ENCODE data around the gene MUC20.

DNA sequence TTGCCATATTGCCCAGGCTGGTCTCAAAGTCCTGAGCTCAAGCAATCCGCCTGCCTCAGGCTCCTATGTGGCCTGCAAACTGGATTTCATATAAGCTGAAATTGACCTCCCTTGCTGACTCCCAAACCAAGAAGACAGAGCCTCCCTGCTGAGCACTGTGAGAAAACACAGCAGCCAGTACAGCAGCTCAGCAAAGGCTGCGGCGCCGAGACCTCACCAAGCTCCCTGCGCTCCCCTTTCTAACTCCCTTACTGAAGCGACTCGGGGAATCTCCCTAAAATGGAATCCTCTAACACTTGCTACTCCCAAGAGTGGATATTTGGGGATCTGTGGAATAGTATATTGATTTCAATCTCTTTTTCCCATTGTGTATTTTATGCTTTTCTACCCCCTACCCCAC, 34.6 kb downstream of the MUC20 start:
- TF ChIP-seq, protein P1, sequence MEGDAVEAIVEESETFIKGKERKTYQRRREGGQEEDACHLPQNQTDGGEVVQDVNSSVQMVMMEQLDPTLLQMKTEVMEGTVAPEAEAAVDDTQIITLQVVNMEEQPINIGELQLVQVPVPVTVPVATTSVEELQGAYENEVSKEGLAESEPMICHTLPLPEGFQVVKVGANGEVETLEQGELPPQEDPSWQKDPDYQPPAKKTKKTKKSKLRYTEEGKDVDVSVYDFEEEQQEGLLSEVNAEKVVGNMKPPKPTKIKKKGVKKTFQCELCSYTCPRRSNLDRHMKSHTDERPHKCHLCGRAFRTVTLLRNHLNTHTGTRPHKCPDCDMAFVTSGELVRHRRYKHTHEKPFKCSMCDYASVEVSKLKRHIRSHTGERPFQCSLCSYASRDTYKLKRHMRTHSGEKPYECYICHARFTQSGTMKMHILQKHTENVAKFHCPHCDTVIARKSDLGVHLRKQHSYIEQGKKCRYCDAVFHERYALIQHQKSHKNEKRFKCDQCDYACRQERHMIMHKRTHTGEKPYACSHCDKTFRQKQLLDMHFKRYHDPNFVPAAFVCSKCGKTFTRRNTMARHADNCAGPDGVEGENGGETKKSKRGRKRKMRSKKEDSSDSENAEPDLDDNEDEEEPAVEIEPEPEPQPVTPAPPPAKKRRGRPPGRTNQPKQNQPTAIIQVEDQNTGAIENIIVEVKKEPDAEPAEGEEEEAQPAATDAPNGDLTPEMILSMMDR (IDR thresholded peaks at IDR 0.05 in 2 of 3, conservative IDR thresholded peaks at IDR 0.05 in 1 of 3; ENCODE audit: insufficient read depth in 2 of 3, low read depth in 1 of 3, low read length in 3 of 3), result no peak
- TF ChIP-seq, protein P2, sequence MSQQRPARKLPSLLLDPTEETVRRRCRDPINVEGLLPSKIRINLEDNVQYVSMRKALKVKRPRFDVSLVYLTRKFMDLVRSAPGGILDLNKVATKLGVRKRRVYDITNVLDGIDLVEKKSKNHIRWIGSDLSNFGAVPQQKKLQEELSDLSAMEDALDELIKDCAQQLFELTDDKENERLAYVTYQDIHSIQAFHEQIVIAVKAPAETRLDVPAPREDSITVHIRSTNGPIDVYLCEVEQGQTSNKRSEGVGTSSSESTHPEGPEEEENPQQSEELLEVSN (IDR thresholded peaks at IDR 0.05; ENCODE audit: borderline replicate concordance in 1 of 2, extremely low read depth in 1 of 2, insufficient read depth in 1 of 2, insufficient read length in 1 of 2, low read depth in 1 of 2, low read length in 1 of 2, poor library complexity in 1 of 2, severe bottlenecking in 1 of 2), result no peak
- TF ChIP-seq GABPA (tag; conservative IDR thresholded peaks at IDR 0.05; ENCODE audit: low read depth), result no peak
- no peak for TF ChIP-seq CEBPB (tag; IDR thresholded peaks at IDR 0.05)
- no peak for TF ChIP-seq MYC (IDR thresholded peaks at IDR 0.05; ENCODE audit: low read depth, low read length)
- TF ChIP-seq MYC (CRISPR knock-in tag; IDR thresholded peaks at IDR 0.05; ENCODE audit: borderline replicate concordance, low read depth), result no peak
- TF ChIP-seq MTF1 (CRISPR knock-in tag; IDR thresholded peaks at IDR 0.05; ENCODE audit: borderline replicate concordance), result no peak
- TF ChIP-seq EZH2 (IDR thresholded peaks at IDR 0.05; ENCODE audit: borderline replicate concordance, low read depth, low read length), result no peak
- TF ChIP-seq SAFB (IDR thresholded peaks at IDR 0.05; ENCODE audit: borderline replicate concordance, low read depth, low read length), result no peak
- TF ChIP-seq, protein P3, sequence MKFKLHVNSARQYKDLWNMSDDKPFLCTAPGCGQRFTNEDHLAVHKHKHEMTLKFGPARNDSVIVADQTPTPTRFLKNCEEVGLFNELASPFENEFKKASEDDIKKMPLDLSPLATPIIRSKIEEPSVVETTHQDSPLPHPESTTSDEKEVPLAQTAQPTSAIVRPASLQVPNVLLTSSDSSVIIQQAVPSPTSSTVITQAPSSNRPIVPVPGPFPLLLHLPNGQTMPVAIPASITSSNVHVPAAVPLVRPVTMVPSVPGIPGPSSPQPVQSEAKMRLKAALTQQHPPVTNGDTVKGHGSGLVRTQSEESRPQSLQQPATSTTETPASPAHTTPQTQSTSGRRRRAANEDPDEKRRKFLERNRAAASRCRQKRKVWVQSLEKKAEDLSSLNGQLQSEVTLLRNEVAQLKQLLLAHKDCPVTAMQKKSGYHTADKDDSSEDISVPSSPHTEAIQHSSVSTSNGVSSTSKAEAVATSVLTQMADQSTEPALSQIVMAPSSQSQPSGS (CRISPR knock-in tag; IDR thresholded peaks at IDR 0.05), result no peak
- no peak for TF ChIP-seq NFIX (CRISPR knock-in tag; IDR thresholded peaks at IDR 0.05; ENCODE audit: low read depth)
- TF ChIP-seq, protein P4, sequence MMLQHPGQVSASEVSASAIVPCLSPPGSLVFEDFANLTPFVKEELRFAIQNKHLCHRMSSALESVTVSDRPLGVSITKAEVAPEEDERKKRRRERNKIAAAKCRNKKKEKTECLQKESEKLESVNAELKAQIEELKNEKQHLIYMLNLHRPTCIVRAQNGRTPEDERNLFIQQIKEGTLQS (IDR thresholded peaks at IDR 0.05), result no peak
- TF ChIP-seq, protein P4 (CRISPR knock-in tag; conservative IDR thresholded peaks at IDR 0.05), result no peak
